H1 (cell line): ENCODE measurements around the gene MUC5AC.

Experiments used
- E2F6 ChIP-seq: IDR thresholded peaks from 2 replicates; pipeline ENCODE4 v1.6.1; 2012; ENCODE audit warnings: inconsistent platforms
- GABPA ChIP-seq: IDR thresholded peaks from 2 replicates; pipeline ENCODE4 v1.6.1; 2011; ENCODE audit warnings: mild to moderate bottlenecking, low read length, moderate library complexity, borderline replicate concordance; ENCODE audit not compliant: insufficient read depth
- GTF2F1 ChIP-seq: IDR thresholded peaks from 2 replicates; pipeline ENCODE4 v1.6.1; 2012; ENCODE audit warnings: low read depth, low read length, improper control_type of control experiment, borderline replicate concordance
- MAX ChIP-seq: IDR thresholded peaks from 2 replicates; pipeline ENCODE4 v1.6.1; 2012; ENCODE audit warnings: inconsistent platforms
- POLR2A ChIP-seq, 2 experiments: IDR thresholded peaks; 1 replicate in 1 of 2; 2 replicates in 1 of 2; pipeline ENCODE4 v1.6.1; 2011; ENCODE audit warnings: low read depth in 2 of 2, low read length in 2 of 2, mild to moderate bottlenecking in 2 of 2; ENCODE audit errors: control extremely low read depth in 1 of 2
- POLR2AphosphoS5 ChIP-seq: IDR thresholded peaks from 2 replicates; pipeline ENCODE4 v1.6.1; 2011; ENCODE audit warnings: low read depth, low read length
- RAD21 ChIP-seq, 2 experiments: IDR thresholded peaks in 1 of 2; conservative IDR thresholded peaks in 1 of 2; 2 replicates each; pipeline ENCODE4 v1.6.1; 2011; ENCODE audit warnings: low read depth in 2 of 2, low read length in 2 of 2, improper control_type of control experiment in 1 of 2, inconsistent platforms in 1 of 2, mild to moderate bottlenecking in 1 of 2, moderate library complexity in 1 of 2
- RFX5 ChIP-seq: IDR thresholded peaks from 2 replicates; pipeline ENCODE4 v1.6.1; 2011; ENCODE audit warnings: low read depth, low read length, improper control_type of control experiment, borderline replicate concordance
- TBP ChIP-seq: IDR thresholded peaks from 2 replicates; pipeline ENCODE4 v1.6.1; 2011; ENCODE audit warnings: low read depth, low read length, improper control_type of control experiment
- TF ChIP-seq, protein P1 (sequence below), 3 experiments: IDR thresholded peaks; 1 replicate in 2 of 3; 2 replicates in 1 of 3; pipeline versions ENCODE4 v1.5.1 to v1.6.1; 2011; ENCODE audit warnings: low read length in 3 of 3, mild to moderate bottlenecking in 3 of 3, inconsistent platforms in 2 of 3, low read depth in 1 of 3, moderate library complexity in 1 of 3; ENCODE audit not compliant: insufficient read depth in 1 of 3; ENCODE audit errors: control extremely low read depth in 1 of 3
- TF ChIP-seq, protein P2 (sequence below): IDR thresholded peaks from 2 replicates; pipeline ENCODE4 v1.6.1; 2011; ENCODE audit warnings: low read depth, mild to moderate bottlenecking, low read length; ENCODE audit not compliant: insufficient read depth

DNA sequence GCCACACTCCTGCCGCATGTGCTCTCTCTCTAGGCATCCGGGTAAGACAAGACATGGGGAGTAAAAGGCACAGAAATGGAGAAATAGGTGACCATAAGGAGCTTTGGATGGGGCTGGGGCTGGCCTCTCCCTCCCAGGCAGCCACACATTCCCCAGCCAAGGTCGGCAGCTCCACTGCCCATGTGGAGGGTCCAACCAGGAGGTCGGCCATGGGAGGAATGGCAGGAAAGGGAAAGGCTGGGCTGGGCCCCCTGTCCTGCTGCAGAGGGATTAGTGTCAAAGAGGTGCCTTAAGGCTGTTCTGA, 460 bp upstream of the MUC5AC start:
- TF ChIP-seq, protein P1, sequence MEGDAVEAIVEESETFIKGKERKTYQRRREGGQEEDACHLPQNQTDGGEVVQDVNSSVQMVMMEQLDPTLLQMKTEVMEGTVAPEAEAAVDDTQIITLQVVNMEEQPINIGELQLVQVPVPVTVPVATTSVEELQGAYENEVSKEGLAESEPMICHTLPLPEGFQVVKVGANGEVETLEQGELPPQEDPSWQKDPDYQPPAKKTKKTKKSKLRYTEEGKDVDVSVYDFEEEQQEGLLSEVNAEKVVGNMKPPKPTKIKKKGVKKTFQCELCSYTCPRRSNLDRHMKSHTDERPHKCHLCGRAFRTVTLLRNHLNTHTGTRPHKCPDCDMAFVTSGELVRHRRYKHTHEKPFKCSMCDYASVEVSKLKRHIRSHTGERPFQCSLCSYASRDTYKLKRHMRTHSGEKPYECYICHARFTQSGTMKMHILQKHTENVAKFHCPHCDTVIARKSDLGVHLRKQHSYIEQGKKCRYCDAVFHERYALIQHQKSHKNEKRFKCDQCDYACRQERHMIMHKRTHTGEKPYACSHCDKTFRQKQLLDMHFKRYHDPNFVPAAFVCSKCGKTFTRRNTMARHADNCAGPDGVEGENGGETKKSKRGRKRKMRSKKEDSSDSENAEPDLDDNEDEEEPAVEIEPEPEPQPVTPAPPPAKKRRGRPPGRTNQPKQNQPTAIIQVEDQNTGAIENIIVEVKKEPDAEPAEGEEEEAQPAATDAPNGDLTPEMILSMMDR (IDR thresholded peaks at IDR 0.05; ENCODE audit: control extremely low read depth in 1 of 3, insufficient read depth in 1 of 3, low read depth in 1 of 3, low read length in 3 of 3): no peak
- TF ChIP-seq RFX5 (no peak), POLR2A (IDR thresholded peaks at IDR 0.05; ENCODE audit: control extremely low read depth in 1 of 2, low read depth in 2 of 2, low read length in 2 of 2) (no peak), GTF2F1 (no peak), E2F6 (no peak), TBP (no peak), RAD21 (IDR thresholded peaks at IDR 0.05 in 1 of 2, conservative IDR thresholded peaks at IDR 0.05 in 1 of 2; ENCODE audit: low read depth in 2 of 2, low read length in 2 of 2) (no peak), POLR2AphosphoS5 (no peak), MAX (no peak), GABPA (no peak)
- TF ChIP-seq, protein P2, sequence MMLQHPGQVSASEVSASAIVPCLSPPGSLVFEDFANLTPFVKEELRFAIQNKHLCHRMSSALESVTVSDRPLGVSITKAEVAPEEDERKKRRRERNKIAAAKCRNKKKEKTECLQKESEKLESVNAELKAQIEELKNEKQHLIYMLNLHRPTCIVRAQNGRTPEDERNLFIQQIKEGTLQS: no peak
